Measurements from ENCODE around the gene PARS2. TPM values are rescaled to one million over a fixed set of nuclear protein-coding genes. Genes with fewer than 3 reads are reported as not detected.

Gene PARS2
- total RNA-seq, 4 donors from 2014 or later = 2.1 to 3.6 (median 2.5) TPM

DNA sequence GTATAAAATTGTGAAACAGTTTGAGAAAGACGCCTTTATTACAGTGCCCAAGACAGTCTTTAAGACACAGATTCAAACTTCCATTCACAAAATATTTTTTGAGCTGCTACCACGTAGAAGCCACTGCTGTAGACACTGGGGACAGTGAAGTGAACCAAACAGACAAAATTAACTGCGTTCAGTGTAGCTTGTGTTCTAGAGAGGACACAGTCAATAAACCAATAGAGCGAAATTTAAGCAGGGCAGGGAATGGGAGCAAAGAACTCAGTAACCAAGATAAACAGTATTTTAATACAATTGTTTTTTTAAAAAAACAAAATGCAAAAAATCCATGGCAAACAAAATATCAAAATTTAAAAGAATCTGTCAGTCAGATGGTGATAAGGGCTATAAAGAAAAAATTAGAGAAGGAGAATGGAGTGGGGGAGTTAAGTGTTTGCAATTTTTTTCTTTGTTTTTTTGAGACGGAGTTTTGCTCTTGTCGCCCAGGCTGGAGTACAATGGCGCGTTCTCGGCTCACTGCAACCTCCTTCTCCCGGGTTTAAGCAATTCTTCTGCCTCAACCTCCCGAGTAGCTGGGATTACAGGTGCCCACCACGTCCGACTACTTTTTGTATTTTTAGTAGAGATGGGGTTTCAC, 719 bp upstream of the PARS2 start:
- TF ChIP-seq, protein P1, sequence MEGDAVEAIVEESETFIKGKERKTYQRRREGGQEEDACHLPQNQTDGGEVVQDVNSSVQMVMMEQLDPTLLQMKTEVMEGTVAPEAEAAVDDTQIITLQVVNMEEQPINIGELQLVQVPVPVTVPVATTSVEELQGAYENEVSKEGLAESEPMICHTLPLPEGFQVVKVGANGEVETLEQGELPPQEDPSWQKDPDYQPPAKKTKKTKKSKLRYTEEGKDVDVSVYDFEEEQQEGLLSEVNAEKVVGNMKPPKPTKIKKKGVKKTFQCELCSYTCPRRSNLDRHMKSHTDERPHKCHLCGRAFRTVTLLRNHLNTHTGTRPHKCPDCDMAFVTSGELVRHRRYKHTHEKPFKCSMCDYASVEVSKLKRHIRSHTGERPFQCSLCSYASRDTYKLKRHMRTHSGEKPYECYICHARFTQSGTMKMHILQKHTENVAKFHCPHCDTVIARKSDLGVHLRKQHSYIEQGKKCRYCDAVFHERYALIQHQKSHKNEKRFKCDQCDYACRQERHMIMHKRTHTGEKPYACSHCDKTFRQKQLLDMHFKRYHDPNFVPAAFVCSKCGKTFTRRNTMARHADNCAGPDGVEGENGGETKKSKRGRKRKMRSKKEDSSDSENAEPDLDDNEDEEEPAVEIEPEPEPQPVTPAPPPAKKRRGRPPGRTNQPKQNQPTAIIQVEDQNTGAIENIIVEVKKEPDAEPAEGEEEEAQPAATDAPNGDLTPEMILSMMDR (IDR thresholded peaks at IDR 0.05; ENCODE audit: low read depth) = no peak

DNA sequence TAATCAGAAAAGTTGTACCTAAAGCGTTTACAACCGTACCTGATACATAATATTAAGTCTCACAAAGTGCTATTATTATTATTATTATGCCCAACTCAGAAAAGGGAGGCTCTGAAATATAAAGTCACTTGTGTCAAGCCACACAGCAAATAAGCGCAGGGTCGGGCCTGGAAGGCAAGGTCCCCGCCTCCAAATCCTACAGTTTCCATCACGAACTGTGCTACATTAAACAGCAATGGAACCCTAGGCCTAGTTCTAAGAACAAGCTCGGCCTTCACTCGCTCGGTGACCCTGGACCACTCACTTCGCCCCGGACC, 549 bp downstream of the PARS2 start:
- TF ChIP-seq, protein P1 (IDR thresholded peaks at IDR 0.05; ENCODE audit: low read depth) = no peak

DNA sequence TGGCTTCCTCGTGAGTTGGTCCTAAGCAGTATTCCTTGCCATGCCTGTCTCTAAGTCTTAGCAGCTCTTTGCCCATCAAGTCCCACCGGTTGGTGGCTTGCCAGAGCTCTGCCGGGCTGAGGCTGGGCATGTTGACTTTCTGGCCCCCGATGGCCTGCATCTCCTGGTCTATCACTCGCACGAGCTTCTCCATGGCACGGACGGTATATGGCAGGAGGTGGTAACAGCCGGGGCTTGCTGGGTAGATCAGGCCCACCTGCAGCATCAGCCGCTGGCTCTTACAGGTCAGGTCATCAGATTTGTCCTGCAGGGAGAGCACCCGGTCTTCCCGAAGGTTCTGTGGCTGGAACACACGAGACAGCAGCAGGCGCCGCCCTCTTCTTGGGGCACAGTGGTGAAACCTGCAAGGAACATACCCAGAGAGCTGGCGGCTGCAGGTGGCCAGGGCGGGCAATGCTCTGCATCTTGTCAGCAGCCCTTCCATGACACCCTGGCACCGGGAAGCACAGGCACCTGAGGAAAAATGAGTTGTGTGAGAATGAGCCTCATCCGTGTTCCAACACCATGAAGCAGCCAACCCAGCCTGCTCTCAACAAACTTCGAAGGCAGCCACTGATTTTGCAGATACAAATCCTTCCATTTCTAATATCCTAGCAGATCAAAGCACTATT, 5.5 kb downstream of the PARS2 start:
- TF ChIP-seq, protein P1 (IDR thresholded peaks at IDR 0.05; ENCODE audit: low read depth) = no peak

DNA sequence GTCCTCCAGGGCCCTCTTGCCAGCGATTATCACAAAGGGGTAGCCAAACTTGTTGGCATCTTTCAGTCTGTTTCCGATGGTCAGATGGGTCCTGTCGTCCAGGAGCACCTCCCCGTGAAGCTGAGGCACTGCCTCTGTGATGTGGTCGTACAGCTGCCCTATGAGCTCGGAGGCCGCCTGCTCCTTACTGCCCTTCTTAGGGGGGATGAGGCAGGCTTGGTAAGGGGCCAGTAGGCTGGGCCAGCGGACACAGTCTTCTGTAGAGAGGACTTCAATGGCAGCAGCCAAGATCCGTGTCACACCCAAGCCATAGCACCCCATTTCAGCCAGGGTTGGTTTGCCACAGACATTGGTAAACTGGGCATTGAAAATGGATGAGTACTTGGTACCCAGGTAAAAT, 6.5 kb downstream of the PARS2 start:
- TF ChIP-seq, protein P1 (IDR thresholded peaks at IDR 0.05; ENCODE audit: low read depth) = no peak

DNA sequence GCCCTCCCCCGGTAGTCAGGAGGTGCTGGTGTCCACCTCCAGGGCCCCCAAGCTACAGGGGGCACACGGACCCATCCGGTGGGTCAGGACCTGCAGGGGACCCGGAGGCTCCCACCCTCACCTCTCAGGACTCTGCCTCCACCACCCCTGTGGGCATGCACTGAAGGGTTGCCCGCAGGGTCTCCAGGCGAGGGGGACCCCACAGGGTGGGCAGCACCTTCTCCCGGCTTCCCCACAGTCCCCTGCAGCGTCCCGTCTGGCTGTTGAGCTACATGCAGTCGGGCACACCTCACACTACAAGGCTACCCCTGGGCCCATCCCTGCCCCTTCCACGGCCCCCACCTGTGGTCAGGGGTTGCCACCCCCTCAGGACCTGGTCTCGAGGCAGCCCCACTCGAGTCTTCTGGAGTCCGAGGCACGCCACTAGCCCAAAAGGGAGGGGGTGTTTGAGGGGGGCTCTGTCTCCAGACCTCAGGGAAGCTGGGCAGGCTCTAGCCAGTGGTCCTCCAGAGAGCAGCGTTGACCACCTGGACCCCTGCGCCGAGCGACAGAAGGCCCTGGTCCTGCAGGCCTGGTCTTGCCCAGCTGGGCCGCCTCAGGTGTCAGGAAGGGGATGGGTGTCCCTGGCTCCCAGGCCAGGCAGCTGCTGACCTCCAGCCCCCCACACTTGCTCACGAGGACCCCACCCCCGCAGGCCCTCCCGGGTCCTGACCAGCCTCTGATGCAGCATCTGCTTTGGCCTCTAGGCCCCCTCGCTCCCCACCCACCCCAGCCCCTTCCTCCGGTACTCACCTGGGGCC, 9.6 kb downstream of the PARS2 start:
- TF ChIP-seq, protein P1 (IDR thresholded peaks at IDR 0.05; ENCODE audit: low read depth) = no peak

DNA sequence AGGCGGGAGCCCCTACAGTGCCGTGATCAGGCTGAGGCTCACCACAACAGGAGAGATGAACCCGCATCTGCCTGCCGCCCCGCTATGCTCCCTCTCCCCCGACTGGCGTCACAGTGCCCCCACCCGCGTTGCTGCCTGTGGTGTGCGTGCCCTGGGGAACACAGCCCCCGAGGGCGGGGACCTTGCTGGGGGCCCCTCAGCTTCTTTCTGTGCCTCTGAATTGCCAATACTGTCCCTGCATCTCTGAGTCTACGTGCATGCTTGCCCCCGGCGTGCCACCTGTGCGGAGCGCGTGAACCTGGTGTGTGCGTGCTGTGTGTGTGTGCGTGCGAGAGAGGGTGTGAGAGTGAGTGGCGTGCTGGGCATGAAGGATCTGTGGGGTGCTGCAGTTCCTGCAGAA, 10.3 kb downstream of the PARS2 start:
- TF ChIP-seq, protein P1 (IDR thresholded peaks at IDR 0.05; ENCODE audit: low read depth) = no peak

DNA sequence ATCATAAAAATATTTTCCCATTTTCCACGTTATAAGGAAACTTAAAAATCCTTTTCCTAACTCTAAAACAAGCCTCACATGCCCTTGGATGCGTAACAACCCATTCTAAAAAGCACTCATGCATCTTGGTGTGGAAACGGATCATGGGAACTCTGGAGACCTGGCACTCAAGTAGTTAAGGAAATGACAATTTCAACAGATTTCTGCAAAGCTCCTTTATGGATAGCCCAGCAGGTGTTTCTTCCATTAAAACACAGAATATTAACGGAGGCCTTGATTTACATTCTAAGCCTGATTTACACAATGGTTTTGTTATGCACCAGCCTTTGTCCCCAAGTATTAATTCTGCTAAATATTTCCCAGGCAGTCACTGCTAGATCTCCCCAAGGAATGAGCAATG, 12.9 kb downstream of the PARS2 start:
- TF ChIP-seq, protein P1 (IDR thresholded peaks at IDR 0.05; ENCODE audit: low read depth) = no peak

All from subcutaneous adipose tissue (tissue), 4 donors.